Left renal pelvis (tissue), 4 donors: ENCODE data around the gene RAD51. TPM values are rescaled to one million over a fixed set of nuclear protein-coding genes. Genes with fewer than 3 reads are reported as not detected.

Experiments
- DNase-seq, 4 donors: peaks; one replicate each; pipeline ENCODE4 v3.0.0-alpha.2; 2013; ENCODE audit warnings: low read depth in 4 of 4, low spot score in 3 of 4
- polyA plus RNA-seq, 4 donors: library from polyadenylated mRNA; unstranded; fragments of 120-200 nt; gene quantifications; one replicate each; pipeline ENCODE4 v1.2.1, GENCODE V29; 2013; ENCODE audit not compliant: insufficient read length in 4 of 4

RAD51 gene
- polyA plus RNA-seq, 4 donors, result 10.7 to 14.9 (median 13.3) TPM

- no peak for DNase-seq
Observed at GRCh38 chr15:40721701-40722100, 26.7 kb downstream of the RAD51 start.

GRCh38 chr15:40722354-40722753, 27.4 kb downstream of the RAD51 start:
- no peak for DNase-seq

DNA sequence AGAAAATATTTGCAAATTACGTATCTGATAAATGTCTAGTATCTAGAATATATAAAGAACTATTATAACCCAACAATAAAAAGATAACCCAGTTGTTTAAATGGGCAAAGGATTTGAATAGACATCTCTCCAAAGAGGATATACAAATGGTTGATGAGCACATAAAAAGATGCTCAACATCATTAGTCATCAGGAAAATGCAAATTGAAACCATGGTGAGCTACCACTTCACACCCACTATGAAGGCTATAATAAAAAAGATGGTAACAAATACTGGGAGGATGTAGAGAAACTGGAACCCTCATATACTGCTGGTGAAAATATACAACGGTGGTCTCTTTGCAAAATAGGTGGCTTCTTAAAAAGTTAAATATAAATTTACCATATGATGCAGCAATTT, 28.0 kb downstream of the RAD51 start:
- DNase-seq, result no peak

GRCh38 chr15:40723919-40724318, 28.9 kb downstream of the RAD51 start:
- DNase-seq, result no peak

DNA sequence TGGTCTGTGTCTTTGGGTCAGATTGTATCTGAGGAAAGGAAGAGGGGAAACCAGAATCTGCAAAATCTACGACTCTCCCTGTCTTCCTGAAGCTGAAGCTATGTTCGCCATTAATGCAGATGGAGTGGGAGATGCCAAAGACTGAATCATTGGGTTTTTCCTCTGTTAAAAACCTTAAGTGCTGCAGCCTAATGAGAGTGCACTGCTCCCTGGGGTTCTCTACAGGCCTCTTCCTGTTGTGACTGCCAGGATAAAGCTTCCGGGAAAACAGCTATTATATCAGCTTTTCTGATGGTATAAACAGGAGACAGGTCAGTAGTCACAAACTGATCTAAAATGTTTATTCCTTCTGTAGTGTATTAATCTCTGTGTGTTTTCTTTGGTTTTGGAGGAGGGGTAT, 36.1 kb downstream of the RAD51 start:
- DNase-seq, result no peak

DNA sequence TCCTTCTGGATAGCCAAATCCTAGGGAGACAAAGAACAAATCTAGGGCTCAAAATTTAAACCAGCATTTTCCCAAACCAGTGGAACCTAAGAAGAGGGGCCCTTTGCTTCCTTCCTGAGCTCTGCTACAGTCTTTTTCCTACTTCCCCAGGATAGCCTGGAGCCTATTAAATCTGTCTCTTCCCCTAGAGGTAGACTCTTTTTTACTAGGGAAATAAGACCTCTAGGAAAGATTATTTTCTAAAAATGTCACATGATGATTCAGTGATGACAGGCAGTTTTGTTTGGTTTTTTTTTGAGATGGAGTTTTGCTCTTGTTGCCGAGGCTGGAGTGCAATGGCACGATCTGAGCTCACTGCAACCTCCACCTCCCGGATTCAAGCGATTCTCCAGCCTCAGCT, 41.6 kb downstream of the RAD51 start:
- DNase-seq, result no peak

GRCh38 chr15:40737048-40737447, 42.1 kb downstream of the RAD51 start:
- no peak for DNase-seq

- DNase-seq, result no peak
Observed at GRCh38 chr15:40739047-40739446, 44.1 kb downstream of the RAD51 start.

GRCh38 chr15:40739854-40740253, 44.9 kb downstream of the RAD51 start:
- no peak for DNase-seq

DNA sequence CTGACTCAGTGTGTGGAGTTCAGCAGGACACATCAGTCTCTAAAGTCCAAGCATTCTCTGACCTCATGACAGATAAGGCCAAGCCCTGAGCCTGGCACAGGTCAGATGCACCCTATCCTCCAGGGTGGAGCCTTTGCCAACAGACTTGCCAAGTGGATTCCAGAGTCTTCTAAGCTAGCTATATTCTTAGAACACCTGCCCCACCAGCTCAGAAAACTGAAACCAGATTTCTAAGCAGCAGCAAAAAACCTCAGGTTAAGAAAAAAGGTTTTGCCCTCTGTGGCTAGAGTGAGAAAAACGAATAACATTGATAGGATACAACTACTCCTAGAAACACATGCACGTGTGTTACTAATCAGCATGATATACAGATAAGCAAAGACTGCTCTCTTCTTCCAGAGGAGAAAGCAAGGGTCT, 48.5 kb downstream of the RAD51 start:
- DNase-seq, result no peak

- DNase-seq, result no peak
Observed at GRCh38 chr15:40743921-40744814, 49.2 kb downstream of the RAD51 start.

DNA sequence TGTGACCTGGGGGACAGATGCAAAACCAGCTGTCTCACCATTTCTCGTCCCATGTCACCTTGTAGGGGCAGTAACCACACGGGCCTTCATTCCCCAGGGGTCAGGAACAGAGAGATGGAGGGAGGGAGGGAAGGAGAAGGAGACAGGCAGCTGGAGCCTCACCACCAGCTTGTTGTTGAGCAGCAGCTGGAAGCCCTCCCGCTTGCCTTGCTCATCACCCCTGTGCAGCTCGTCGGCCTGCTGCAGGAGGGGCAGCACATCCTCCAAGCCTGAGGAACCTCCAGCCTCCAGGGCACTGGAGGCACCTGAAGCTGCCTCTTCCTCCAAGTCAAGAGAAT, 49.8 kb downstream of the RAD51 start:
- no peak for DNase-seq

GRCh38 chr15:40746916-40747418, 52.0 kb downstream of the RAD51 start:
- DNase-seq, result no peak

GRCh38 chr15:40747685-40748631, 53.0 kb downstream of the RAD51 start:
- no peak for DNase-seq

DNA sequence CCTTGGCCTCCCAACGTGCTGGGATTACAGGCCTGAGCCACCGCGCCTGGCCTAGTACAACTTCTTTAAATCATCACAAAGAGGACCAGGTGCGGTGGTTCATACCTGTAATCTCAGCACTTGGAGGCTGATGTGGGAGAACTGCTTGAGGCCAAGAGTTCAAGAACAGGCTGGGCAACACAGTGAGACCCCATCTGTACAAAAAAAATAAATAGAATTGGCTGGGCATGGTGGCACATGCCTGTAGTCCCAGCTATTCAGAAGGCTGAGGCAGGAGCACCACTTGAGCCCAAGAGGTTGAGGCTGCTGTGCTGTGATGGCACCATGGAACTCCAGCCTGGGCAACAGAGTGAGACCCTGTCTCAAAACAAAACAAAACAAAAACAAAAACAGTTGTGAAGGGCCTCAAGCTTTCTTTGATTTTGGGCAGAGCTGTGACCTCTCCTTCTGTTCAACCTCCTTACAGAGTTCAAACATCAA, 54.2 kb downstream of the RAD51 start:
- DNase-seq, result no peak

DNA sequence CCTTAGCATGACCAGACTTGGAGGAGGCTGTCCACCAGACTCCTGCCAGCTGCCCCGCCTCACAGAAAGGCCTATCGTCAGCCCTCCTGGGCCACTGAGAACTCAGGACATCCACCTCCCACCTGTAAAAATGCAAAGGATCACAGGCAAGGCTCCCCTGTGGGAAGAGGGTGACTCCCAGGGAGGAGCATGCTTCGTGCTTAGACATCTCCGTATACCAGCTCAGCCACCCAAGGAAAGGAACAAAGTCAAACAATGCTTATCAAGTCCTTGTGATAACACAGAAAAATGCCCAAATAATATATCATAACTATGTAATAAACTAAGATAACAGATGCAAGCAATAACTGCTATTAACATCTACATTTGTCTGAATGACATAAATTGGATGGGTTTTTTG, 55.9 kb downstream of the RAD51 start:
- no peak for DNase-seq

DNA sequence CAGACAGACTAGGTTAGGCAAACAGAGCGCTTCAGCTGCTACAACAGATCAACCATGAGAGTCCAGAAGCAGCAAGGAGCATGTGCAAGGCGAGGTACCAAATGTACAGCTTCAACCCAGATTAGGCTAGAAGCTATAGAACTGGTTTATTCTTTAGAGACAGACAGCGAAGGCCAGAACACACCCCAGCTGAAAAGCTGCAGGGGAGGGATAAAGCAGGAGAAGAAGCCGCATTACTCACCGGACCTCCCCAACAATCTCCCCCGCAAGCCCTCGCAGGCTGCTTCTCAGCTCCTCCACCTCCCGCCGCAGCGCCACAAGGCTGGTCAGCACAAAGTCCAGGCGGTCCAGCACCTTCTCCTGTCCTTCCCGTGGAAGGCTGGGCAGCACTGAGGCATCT, 56.8 kb downstream of the RAD51 start:
- DNase-seq, result no peak

- DNase-seq, result no peak
Observed at GRCh38 chr15:40754574-40754882, 59.6 kb downstream of the RAD51 start.

GRCh38 chr15:40754883-40755811, 60.2 kb downstream of the RAD51 start, which contains the start of gene RMDN3:
Gene RMDN3, minus strand, starts transcription at chr15:40755254. Its CDS starts 471 bp downstream, at chr15:40754783.
- peak; percentile 88 to 93 (median 92) for DNase-seq

GRCh38 chr15:40755812-40756208, 60.8 kb downstream of the RAD51 start:
- DNase-seq, result no peak
